Stromal cell of bone marrow (primary cell): ENCODE results near the gene CDK4.

Experiments
- DNase-seq: peaks from one replicate; pipeline ENCODE4 v3.0.0-alpha.2; 2012; ENCODE audit warnings: low read depth

CDK4 gene

DNA sequence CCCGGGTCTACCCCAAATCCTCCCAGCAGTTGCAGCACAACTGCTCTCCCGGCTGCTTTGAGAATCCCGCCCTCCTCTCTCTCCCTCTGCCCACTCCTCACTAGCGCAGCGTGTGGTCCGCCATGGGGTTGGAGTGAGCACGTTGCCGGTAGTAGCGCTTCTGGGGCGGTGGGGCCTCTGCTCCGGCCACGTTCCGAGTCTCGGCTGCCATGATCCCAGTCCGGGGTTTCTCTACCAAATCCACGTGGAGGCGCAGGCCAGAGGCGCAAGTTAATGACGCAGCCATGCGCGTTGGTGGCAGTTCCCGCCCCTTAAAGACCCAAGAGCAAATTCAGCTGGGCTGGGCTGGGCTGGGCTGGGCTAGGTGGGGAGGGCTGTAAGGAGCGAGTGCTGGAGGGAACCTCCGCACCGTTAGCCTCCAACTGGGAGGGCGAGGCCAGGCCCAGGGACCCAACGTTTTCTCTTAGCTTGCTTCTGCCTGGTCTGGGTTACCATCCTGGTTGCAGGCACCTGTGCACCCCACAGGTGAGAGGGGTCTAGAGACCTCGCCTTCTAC, 19.8 kb upstream of the CDK4 start, which contains the start of gene METTL1:
Gene METTL1 (minus strand): TSS at position 233 of the 556 bp plus-strand sequence. CDS start 22 bp downstream, at position 211.
- peak; percentile 95 for DNase-seq

DNA sequence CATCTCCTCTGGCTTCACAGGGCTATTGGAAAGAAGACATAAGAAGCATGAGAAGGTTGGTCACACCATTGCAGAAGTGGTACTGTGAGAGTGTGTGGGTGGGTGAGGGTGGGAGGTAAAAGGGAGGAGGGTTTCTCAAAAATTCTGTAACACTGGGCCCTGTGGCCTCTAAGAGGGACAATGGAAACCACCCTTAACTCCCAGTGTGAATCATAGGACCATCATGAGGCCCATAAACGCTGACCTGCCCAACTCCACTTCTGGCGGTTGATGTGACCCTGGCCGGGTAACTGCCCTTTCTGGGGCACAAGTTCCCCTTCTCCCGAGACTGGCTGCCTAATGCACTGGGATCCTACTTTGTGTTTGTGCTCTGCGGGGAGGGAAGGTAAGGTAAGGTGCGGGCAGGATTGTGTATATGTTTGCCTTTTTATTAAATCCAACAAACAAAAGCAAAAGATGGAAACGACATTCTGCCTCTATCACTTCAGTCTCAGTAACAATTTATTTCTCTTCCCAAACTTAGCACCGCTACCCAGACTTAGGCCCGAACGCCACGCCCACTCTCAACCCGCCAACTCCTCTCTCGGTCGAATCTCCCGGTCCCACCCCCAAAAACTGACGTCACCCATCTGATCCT, 19.2 kb upstream of the CDK4 start:
- peak; percentile 85 for DNase-seq

DNA sequence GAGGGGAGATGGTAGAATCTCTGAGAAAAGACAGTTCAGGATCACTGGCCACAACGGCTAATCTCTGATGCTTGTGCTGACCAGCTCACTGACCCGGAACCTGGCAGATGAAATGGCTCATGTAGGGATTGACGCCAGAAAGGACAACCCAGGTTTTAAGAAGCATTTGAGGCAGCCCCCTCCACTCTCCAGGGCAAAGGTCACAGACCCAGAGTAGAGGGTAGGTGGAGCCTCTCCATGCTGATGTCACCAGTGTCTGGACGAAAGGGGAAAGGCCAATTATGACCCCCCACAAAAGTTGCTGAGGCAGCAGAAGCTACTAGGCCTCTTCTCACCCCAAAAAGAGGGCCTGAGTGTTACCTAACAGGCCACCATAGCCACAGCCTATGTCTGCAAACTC, 18.6 kb upstream of the CDK4 start:
- no peak for DNase-seq

DNA sequence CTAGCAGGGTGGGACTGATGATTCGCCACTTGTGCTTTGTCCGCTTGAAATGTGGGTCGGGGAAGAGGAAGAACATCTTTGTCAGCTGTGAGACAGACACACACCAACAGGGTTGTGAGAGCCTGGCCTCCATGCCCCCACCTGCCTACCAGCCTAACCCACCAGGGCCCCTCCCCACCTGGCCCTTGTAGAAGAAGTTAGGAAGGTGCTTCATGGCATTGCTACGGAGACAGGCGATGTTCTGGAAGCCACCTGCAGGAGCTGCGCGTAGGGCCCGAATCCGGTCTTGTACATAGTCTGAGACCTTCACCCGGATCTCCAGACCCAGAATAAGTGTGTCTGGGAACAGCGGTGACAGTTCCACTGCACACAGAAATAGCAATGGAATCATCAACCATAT, 17.5 kb upstream of the CDK4 start:
- no peak for DNase-seq

DNA sequence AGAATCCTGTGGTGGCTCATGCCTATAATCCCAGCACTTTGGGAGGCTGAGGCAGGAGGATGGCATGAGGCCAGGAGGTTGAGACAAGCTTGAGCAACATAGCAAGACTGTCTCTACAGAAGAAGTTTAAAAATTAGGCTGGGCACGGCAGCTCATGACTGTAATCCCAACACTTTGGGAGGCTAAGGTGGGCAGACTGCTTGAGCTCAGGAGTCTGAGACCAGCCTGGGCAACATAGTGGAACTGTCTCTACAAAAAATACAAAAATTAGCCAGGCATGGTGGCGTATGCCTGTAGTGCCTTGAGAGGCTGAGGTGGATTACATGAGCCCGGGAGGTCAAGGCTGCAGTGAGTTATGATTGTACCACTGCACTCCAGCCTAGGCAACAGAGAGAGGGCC, 15.8 kb upstream of the CDK4 start:
- no peak for DNase-seq

DNA sequence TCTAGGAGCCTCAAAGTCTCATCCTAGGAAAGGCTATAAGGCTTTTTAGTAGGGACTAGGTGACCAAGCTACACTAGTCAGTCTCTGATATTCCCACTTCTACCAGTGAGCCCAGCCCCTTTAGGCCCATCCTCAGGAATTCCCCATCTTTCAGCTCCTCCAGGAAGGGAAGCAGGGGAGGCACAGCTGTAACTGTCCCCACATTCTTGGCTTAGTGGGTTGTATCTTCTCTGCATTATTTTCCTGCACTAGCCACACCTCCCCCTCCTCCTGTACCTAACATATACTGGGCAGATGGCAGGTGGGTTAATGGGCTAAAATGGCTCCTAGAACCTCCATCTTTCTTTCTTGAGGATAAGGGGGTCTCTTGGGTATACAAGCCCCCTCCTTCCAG, 15.2 kb upstream of the CDK4 start:
- no peak for DNase-seq

DNA sequence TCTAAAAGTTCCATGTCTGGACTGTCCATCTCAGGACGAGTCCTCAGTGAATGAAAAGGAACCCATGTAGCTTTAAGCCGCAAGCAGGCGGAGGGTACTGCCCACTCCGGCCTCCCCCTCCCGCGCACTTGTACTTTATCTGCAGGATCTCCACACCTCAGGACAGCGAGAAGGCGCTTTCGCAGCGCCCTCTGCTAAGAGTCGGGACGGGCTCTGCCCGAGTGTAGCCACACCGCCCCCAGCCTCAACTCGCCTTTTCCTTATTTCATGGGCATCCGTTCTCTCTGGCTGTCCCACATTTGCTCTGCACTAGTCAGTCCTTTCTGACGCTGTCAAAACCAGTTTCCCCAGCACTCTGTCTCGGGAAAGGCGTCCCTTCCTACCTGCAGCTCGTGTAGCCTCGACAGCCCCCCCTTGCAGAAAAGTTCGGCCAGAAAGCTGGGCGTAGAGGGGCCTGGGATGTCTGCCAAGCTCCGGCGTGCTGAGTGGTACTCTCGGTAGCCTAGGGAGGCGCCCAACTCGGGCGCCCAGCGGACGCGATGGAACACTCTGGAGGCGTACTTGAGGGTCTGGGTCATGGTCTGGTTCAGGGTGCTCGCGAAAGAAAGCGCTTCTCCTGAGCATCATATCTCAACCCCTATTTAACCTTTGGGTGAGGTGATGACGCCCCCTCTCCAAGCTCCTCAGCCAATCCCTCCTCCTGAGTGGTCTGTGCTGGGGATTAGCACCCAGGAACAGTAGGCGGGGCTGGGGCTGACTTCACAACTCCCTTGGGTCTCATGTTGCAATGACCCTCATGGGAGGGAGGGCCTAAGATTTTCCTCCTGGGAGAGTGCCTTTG, 14.6 kb upstream of the CDK4 start, which contains the start of gene CYP27B1:
Gene CYP27B1 (minus strand): TSS at position 615 of the 841 bp plus-strand sequence. CDS start 37 bp downstream, at position 578.
- no peak for DNase-seq

DNA sequence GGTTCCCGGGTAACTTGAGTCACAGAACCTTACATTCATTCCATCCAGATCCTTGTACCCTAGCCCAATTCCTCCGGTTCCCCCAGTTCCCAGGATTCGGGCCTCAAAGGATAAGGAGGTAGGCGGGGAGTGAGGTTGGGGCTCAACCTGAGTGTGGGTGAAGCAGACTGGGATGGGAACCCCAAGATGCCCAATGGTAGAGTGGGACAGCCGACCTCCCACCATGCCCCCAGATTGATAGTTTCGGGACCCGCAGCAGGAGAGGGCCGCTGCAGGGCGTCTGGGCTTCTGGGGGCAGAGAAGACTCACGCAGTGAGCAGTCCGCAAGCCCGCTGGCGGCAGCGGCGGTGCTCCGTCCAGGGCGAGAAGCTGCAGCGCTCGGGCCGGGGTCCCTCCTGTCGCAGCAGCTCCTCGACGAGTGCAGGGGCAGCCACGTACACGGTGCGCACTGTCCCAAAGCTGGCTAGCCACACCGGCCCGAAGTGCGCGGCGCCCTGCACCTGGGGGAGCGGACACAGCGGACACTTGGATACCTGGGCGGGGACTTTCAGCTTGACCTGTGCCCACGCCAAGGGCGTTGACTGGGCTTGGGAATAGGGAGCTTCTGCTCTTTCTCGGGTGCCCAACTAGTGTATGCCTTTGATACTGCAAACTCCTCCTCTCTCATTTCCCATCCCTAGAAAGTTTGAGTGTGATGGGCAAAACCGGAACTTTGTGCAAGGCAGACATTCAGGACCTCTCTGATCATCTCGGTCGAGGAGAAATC, 13.8 kb upstream of the CDK4 start:
- DNase-seq = no peak

DNA sequence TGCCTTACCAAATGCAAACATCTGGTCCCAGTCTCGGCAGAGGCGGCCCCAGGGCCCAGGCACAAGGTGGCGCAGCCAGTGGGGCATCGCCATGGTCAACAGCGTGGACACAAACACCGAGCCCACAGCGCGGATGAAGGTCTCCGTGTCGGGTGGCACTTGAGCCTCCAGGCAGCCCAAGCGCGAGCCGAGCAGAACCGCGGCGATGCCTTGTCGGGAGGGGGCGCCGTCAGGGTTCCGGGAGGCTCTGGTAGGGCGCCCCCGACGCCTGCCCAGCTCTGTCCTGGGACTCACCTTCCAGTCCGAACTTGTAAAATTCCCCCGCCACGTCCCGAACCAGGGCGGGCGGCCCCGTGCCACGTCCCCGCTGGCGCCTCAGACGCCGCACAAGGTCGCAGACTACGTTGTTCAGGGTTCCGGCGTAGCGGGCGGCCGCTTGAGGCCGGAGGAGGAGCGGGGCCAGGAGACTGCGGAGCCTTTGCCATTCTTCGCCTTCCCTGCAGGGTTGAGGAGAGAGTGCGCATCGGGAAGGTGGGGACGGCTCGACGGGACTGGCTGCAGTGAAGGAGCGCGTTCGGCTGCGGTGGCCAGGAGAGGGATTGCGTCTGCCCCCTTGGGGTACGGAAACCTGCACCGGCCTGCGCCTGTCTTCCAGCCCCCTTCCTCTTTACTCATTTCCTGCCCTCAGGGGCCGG, 13.0 kb upstream of the CDK4 start:
- DNase-seq = no peak

DNA sequence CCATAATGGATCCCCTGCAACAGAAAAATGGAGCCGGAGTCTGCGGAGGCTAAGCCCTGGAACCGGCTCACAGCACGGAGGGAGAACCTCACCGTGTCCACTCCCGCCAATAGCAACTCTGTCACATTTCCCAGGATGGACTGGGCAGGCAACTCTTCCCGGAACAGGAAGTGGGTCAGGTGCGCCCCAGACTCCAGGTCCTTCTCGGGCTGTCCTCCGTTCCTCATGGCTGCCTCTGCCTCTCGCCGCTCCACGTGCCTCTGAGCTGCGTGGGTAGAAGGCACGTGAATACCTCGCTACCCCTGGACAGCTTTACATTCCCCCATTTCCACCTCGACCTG, 12.5 kb upstream of the CDK4 start:
- DNase-seq = no peak

DNA sequence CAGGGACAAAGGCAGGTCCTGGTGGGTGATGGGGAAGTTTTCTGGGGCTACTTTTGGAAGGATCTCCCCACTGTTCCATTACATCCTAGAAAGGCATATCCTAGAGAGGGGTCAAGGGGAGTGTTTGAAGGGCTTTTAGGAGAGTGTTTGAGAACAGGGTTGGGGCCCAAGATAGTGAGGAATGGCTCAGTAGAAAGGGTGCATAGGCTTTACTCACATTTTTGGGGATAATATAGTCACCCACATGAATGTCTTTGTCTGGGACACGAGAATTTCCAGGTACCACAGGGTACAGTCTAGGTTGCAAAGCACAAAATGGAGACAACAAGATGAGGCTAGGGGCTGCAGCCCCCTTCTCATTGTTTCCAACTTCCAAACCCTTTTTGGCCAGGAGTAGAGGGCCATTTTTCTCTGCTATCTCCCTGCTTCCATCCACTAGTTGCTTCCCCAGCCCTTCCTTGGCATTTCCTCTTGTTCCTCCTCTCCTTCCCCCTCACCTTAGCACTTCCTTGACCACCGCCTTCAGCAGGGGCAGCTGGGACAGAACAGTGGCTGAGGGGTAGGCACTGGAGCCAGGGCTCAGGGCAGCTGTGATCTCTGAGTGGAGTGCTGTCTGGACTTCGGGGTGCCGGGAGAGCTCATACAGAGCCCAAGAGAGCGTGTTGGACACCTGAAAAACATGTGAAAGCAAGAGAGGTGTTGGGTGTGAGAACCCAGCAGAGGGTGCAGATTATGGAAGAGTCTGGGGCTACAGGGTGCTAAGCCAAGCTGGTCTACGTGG, 12.0 kb upstream of the CDK4 start:
- no peak for DNase-seq

DNA sequence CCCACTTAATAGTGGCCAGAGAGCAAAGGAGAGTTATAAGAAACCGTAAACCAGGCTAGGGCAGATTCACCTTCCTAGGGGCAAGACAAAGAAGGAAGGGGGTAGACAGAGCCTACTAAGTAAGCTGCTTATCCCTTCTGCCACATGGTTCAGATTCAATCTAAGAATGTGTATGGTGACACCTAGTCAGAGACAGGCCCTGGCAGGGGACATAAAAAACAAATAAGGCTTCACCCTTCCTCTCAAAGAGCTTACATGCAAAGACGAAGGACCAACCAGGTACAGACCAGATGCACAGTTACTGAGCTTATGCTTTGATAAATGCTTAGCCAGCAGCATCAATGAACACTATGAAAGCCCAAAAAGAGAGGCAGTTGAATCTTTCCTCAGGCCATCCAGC, 10.4 kb upstream of the CDK4 start:
- DNase-seq = no peak

DNA sequence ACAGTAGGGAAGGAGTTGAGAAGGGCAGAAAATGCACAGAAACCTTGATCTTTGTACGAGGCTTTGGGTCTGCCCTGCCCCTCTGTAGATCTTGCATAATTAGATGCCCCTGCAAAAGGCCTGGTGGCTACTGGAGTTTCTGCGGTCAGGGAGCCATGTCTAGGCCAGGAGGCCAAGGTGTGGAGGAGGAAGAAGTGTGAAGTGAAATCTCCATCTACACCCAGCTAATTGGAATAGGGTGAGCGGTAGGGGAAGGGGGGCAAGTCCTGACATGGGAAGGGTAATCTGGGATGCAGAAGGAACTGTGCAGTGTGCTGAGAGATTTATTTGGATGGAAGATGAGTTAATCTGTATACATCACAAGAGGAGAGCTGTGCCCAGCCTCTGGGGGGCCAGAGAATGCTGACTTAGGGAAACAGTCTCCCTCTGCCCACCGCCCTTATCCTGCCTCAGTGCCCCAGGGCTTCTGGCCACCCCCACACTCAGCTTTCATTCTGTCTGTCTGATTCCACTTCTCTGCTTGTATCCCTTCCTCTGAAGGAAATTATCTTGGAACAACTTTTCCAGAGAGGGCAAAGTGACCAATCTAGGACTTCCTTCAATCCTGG, 9.4 kb upstream of the CDK4 start:
- DNase-seq = no peak

DNA sequence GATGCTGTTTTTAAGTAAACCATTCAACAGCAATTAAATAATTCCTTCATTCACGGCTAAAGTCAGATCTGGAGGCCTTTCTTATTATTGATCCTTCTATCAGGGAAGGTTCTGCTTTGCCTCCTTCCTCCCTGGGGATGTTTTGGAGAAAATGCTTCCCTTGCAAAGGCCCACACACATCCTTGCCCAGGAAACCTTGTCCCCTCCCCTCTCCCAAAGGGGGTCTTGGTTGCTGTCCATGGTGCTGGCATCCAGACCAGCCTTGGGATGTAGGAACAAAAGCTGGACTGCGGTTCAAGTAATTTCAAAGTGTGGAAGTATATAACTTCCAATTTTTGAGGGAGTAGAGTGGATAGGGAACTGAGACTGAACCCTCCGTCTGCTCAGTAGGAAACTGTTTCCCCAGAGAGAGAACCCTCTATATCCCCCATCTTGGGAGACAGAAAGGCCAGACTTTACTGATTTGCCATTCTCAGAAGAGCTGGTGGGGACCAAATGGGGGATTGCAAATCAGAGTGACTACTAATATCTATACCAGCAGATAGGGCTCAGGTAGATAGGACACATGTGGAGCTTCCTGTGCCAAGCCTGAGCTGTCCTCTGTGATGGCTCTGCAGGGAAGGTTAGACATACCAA, 8.4 kb upstream of the CDK4 start:
- no peak for DNase-seq

DNA sequence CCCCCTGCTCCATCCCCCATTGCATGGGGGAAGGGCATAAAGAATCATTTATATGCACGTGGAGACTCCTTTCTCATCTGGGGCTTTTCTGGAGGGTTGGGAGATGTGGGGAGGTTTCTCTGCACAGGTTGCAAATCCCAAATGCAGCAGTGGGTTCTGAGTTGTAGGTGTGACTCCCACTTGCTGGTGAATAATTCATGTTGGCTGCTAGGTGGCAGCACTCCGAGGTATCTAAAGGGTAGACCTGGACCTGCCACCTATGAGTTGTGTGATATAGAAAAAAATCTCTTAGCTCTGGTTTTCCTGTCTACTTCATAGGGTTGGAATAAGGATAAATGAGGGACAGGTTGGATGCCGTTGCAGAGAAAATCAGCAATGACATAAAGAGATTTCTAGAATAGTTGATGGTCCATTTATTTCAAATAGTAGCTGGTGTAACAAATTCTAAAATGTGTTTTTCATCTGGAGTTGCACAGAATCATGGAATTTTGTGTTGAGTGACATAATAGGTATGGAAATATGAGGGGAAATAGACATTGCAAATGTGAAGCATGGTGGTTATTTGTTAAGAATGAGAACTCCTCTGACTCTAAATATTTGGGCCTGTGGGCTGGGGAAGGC, 7.4 kb upstream of the CDK4 start:
- DNase-seq = no peak

DNA sequence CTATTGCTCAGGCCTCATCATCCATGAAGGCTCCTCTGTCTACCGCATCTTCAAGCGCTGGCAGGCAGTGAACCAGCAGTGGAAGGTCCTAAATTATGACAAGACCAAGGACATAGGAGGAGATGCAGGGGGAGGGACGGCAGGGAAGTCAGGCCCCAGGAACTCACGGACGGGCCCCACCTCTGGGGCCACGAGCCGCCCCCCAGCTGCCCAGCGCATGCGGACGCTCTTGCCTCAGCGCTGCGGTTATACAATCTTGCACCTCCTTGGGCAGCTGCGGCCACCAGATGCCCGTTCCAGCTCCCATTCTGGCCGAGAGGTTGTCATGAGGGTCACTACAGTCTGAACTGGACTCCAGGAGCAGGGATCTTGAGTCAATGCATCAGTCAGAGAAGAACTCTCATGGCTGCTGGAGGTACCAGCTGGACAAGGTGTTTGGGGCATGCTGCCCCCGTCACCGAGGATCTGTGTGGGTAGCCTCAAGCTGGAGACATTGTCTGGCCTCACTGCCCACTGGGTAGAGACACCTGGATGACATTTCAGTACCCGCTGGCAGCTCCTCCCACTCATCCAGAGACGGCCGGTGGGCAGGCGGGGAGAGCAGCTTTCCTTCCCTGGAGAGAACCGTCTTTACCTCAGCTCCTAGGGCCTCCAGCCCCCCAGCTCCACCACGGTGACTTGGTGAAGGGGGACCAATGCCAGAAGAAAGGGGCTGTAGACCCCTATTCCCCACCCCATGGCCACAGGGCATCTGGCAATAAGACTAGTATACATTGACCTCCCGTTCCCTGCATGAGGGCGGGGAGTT, 6.6 kb upstream of the CDK4 start:
- no peak for DNase-seq

DNA sequence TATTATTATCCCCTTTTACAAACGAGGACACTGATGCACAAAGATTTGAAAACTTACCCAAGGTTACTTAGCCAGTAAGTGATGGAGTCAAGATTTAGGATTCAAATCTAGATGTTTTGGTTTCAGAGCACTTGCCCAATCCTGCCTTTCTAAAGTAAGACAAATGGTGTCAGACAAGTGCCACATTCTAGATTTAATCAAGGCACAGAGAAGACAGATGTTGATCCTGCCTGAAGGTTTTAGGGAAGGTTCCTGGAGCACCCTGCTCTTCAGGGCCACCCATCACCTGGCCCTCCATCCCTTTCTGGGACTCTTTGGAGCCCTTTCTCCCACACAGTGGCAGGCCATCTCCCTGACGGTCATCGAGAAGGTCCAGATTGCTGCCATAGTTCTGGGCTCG, 5.7 kb upstream of the CDK4 start:
- no peak for DNase-seq

DNA sequence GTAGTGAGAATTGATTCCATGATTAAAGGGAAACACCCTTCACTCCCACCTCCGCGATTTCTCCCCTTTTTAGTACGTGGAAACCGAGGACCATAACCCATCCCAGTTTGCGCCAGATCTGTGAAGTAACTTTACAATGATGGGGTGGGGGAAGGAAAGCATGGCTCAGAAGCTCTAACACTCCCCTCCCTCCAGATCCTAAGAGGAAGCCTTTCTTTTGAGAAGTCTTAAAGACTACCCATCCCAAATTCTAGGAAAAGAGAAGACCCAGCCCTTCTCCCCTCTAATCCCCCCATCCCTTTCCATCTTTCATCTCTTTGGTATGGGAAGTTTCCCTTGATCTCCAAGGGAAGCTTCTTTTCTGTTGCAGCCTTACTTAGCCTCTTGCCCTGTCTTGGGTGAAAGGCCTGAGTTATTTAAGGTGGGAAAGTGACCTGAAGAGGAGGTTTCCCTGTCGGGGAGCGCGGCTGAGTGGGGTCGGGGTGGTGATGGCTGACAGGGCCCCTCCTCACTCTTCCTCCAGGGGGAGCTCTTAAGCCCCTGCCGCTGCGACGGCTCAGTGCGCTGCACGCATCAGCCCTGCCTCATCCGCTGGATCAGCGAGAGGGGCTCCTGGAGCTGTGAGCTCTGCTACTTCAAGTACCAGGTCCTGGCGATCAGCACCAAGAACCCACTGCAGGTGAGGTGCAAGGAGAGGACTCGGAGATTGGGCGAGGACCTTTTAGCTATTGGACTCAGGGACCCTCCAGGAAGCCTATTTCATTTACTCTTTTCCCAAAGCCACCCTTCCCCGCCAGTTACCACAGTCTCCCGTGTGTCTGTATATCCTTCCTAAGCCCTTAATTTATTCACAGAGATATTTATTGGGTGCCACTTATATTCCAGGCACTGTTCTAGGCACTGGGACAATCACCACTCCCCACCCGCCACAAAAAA, 4.6 kb upstream of the CDK4 start:
- DNase-seq = no peak
